ENCODE measurements around the gene TTC8. TPM values are rescaled to one million over a fixed set of nuclear protein-coding genes. Genes with fewer than 3 reads are reported as not detected.

TTC8 gene
- polyA plus RNA-seq, 1 of the 3 experiments (the other 2 are of a cell fraction), result 51.6 TPM

GRCh38 chr14:88864198-88864597 lies 39.7 kb downstream of the TTC8 start (continued):
- no peak for TF ChIP-seq CTCF (IDR thresholded peaks at IDR 0.05)
- no peak for TF ChIP-seq NFIC (IDR thresholded peaks at IDR 0.05; ENCODE audit: borderline replicate concordance)
- no peak for TF ChIP-seq TCF12 (IDR thresholded peaks at IDR 0.05)
- TF ChIP-seq USF1 (IDR thresholded peaks at IDR 0.05; ENCODE audit: borderline replicate concordance, low read depth), result no peak
- no peak for TF ChIP-seq MAX (IDR thresholded peaks at IDR 0.05; ENCODE audit: low read depth)
- no peak for TF ChIP-seq MXI1 (IDR thresholded peaks at IDR 0.05; ENCODE audit: low read depth, low read length)

GRCh38 chr14:88866305-88866704 lies 41.9 kb downstream of the TTC8 start:
- ChIA-PET CTCF (interaction anchor here (1.1 to 2.3 kb wide), 3 partner anchors 10 to 13 kb away, joined by 3 to 9 read pairs (median 3); no protein-coding TSS in a partner anchor), POLR2A (no interaction called here)
- DNase-seq, result no peak

GRCh38 chr14:88868558-88869159 lies 44.2 kb downstream of the TTC8 start:
- no peaks in the 10 kb centered on the region for H4K20me1 ChIP-seq (ENCODE audit: insufficient read depth)
- H3K9me2 ChIP-seq, result no peaks in the 10 kb centered on the region
- no peaks in the 10 kb centered on the region for H3K27me3 ChIP-seq (ENCODE audit: insufficient read depth)
- peaks cover 0 to 9% of the 10 kb centered on the region in 2 experiments; a peak in 2 of 4 replicates for H3K4me1 ChIP-seq (ENCODE audit: control insufficient read depth in 1 of 2, insufficient read depth in 2 of 2, low read depth in 1 of 2, low read length in 1 of 2)
- no peak overlapping the region for H3K4me2 ChIP-seq
- no peak overlapping the region for H3K9ac ChIP-seq
- peak overlapping the region in 1 of 2 experiments; percentile 50; a peak in 2 of 4 replicates for H3K27ac ChIP-seq (ENCODE audit: low read depth in 2 of 2, low read length in 1 of 2)
- CTCF ChIA-PET, result interaction anchor here (0.6 to 2.3 kb wide), 11 partner anchors 10 to 201 kb away, joined by 3 to 9 read pairs (median 4); partner anchors contain the start of gene TTC8
- POLR2A ChIA-PET, result interaction anchor here (1.7 kb wide), 1 partner anchor 9 kb away, joined by 4 read pairs; no protein-coding TSS in a partner anchor
- no peaks in the 10 kb centered on the region for H3K79me2 ChIP-seq (ENCODE audit: insufficient read depth)
- DNase-seq, result peak; percentile 5
- H3F3A ChIP-seq (replicated peaks; ENCODE audit: insufficient read depth), result no peaks in the 10 kb centered on the region
- H3K36me3 ChIP-seq (replicated peaks in 1 of 2; ENCODE audit: control insufficient read depth in 1 of 2, insufficient read depth in 2 of 2, low read length in 1 of 2), result peaks cover 43 to 78% of the 10 kb centered on the region in 2 experiments
- no peak overlapping the region for H3K4me3 ChIP-seq (ENCODE audit: low read depth in 2 of 2, low read length in 1 of 2)
- no peak for TF ChIP-seq MEF2A (IDR thresholded peaks at IDR 0.05; ENCODE audit: borderline replicate concordance, low read depth)
- no peak for TF ChIP-seq TEAD4 (IDR thresholded peaks at IDR 0.05; ENCODE audit: borderline replicate concordance, insufficient read depth)
- TF ChIP-seq RXRA (IDR thresholded peaks at IDR 0.05; ENCODE audit: borderline replicate concordance, low read depth), result no peak
- no peak for TF ChIP-seq CHD2 (IDR thresholded peaks at IDR 0.05; ENCODE audit: low read length, partially characterized antibody)
- TF ChIP-seq MXI1 (IDR thresholded peaks at IDR 0.05; ENCODE audit: low read depth, low read length), result no peak
- no peak for TF ChIP-seq GABPA (IDR thresholded peaks at IDR 0.05; ENCODE audit: low read depth)
- TF ChIP-seq SMC3 (IDR thresholded peaks at IDR 0.05; ENCODE audit: low read depth, low read length), result peak; percentile 36
- TF ChIP-seq FOXJ3 (CRISPR knock-in tag; IDR thresholded peaks at IDR 0.05), result no peak
- no peak for TF ChIP-seq MAX (IDR thresholded peaks at IDR 0.05; ENCODE audit: low read depth)
- TF ChIP-seq RAD21 (IDR thresholded peaks at IDR 0.05; ENCODE audit: low read length), result peak; percentile 70
- TF ChIP-seq CTCF (IDR thresholded peaks at IDR 0.05), result peak; percentile 47
- no peak for TF ChIP-seq EZH2phosphoT487 (IDR thresholded peaks at IDR 0.05; ENCODE audit: borderline replicate concordance, low read depth)
- no peak for TF ChIP-seq RCOR1 (IDR thresholded peaks at IDR 0.05; ENCODE audit: low read length)
- no peaks in the 10 kb centered on the region for H3K9me3 ChIP-seq
- H2AFZ ChIP-seq (ENCODE audit: low read depth), result no peak overlapping the region

More at GRCh38 chr14:88866305-88866704, 41.9 kb downstream of the TTC8 start:
- H3K4me3 ChIP-seq (ENCODE audit: low read depth in 2 of 2, low read length in 1 of 2), result no peak overlapping the region
- no peak overlapping the region for H3K4me2 ChIP-seq
- no peaks in the 10 kb centered on the region for H3F3A ChIP-seq (replicated peaks; ENCODE audit: insufficient read depth)
- H3K9me2 ChIP-seq, result no peaks in the 10 kb centered on the region
- H2AFZ ChIP-seq (ENCODE audit: low read depth), result no peak overlapping the region
- no peaks in the 10 kb centered on the region for H3K9me3 ChIP-seq
- H3K36me3 ChIP-seq (replicated peaks in 1 of 2; ENCODE audit: control insufficient read depth in 1 of 2, insufficient read depth in 2 of 2, low read length in 1 of 2), result peaks cover 25 to 70% of the 10 kb centered on the region in 2 experiments
- no peaks in the 10 kb centered on the region for H3K27me3 ChIP-seq (ENCODE audit: insufficient read depth)
- no peaks in the 10 kb centered on the region for H4K20me1 ChIP-seq (ENCODE audit: insufficient read depth)
- no peak overlapping the region for H3K9ac ChIP-seq
- H3K27ac ChIP-seq (ENCODE audit: low read depth in 2 of 2, low read length in 1 of 2), result no peak overlapping the region; a peak in 1 of 4 replicates
- 94% methylated on average over 3 of the region's 3 CpGs for WGBS (ENCODE audit: low lambda C conversion rate)
- TF ChIP-seq FOSL2 (IDR thresholded peaks at IDR 0.05; ENCODE audit: borderline replicate concordance, low read depth), result no peak
- H3K4me1 ChIP-seq (ENCODE audit: control insufficient read depth in 1 of 2, insufficient read depth in 2 of 2, low read depth in 1 of 2, low read length in 1 of 2), result peaks cover 0 to 10% of the 10 kb centered on the region in 2 experiments; a peak in 2 of 4 replicates
- H3K79me2 ChIP-seq (ENCODE audit: insufficient read depth), result no peaks in the 10 kb centered on the region

Data from SK-N-SH (cell line).